Caco-2 (cell line): ENCODE measurements around the gene ZFAND6. TPM values are rescaled to one million over a fixed set of nuclear protein-coding genes. Genes with fewer than 3 reads are reported as not detected.

Experiments used
- BruUV-seq: library from RNA; stranded (reverse); fragments of 400-500 nt; replicated peaks from 2 replicates; lab custom pipeline; 2021; lab: Mats Ljungman, UMichigan
- CTCF ChIA-PET: fragments of 300-600 bp; sonication (Branson Sonifier 250); formaldehyde crosslinking; loops from one replicate; lab custom pipeline; 2022; ENCODE audit warnings: antibody characterized with exemption; lab: Charles Lee
- POLR2A ChIA-PET: fragments of 300-600 bp; sonication (Branson Sonifier 250); formaldehyde crosslinking; loops from one replicate; lab custom pipeline; 2022; ENCODE audit warnings: antibody characterized with exemption; lab: Charles Lee
- DNase-seq, 2 experiments: peaks; one replicate each; pipeline versions ENCODE4 v3.0.0 to v3.0.0-alpha.2; 2020 to 2022
- H3K27me3 ChIP-seq: replicated peaks from 2 replicates; pipeline ENCODE4 v1.6.0; 2011; ENCODE audit warnings: low read length; ENCODE audit not compliant: control insufficient read depth, insufficient read depth
- H3K36me3 ChIP-seq: 2 replicates; pipeline ENCODE4 v1.5.1; 2011; ENCODE audit warnings: low read length; ENCODE audit not compliant: control insufficient read depth, insufficient read depth
- H3K4me1 ChIP-seq: fragments of 250-450 bp; sonication (Bioruptor Pico); 2 replicates; pipeline ENCODE4 v1.5.1; 2020; ENCODE audit warnings: mild to moderate bottlenecking
- H3K4me3 ChIP-seq: 2 replicates; pipeline ENCODE4 v1.5.1; 2011; ENCODE audit warnings: low read depth, mild to moderate bottlenecking, control low read depth, low read length
- H3K9me3 ChIP-seq: fragments of 250-450 bp; sonication (Bioruptor Pico); 2 replicates; pipeline ENCODE4 v1.5.1; 2020; ENCODE audit warnings: mild to moderate bottlenecking, moderate library complexity
- H3K27ac Mint-ChIP-seq: one replicate; pipeline ENCODE4 v1.8.0; 2022; ENCODE audit warnings: mixed read lengths; ENCODE audit not compliant: unreplicated experiment
- H3K27me3 Mint-ChIP-seq: one replicate; pipeline ENCODE4 v1.8.0; 2022; ENCODE audit warnings: mixed read lengths; ENCODE audit not compliant: insufficient read depth, unreplicated experiment
- H3K36me3 Mint-ChIP-seq: one replicate; pipeline ENCODE4 v1.8.0; 2022; ENCODE audit warnings: mild to moderate bottlenecking, mixed read lengths; ENCODE audit not compliant: insufficient read depth, unreplicated experiment
- H3K4me1 Mint-ChIP-seq: one replicate; pipeline ENCODE4 v1.8.0; 2022; ENCODE audit warnings: low read depth, mixed read lengths; ENCODE audit not compliant: unreplicated experiment
- H3K4me3 Mint-ChIP-seq: one replicate; pipeline ENCODE4 v1.8.0; 2022; ENCODE audit warnings: mild to moderate bottlenecking, moderate library complexity, mixed read lengths; ENCODE audit not compliant: unreplicated experiment
- H3K9me3 Mint-ChIP-seq: one replicate; pipeline ENCODE4 v1.8.0; 2022; ENCODE audit warnings: mixed read lengths; ENCODE audit not compliant: unreplicated experiment
- intact Hi-C: fragments of 100-400 bp; cut with micrococcal nuclease; formaldehyde crosslinking; loops from one replicate; pipeline ENCODE4 v1.10.0; 2022; ENCODE audit not compliant: unreplicated experiment
- total RNA-seq: library from RNA; stranded (reverse); gene quantifications from 2 replicates; pipeline ENCODE4 v1.2.3, GENCODE V29; 2022
- TF ChIP-seq, protein P1 (sequence below), 2 experiments: fragments of 200-600 bp in 1 of 2; IDR thresholded peaks; 1 replicate in 1 of 2; 2 replicates in 1 of 2; pipeline versions ENCODE4 v1.5.1 to v1.8.0; 2011 to 2022; ENCODE audit warnings: antibody characterized with exemption in 1 of 2, control low read depth in 1 of 2, inconsistent platforms in 1 of 2, low read depth in 1 of 2, low read length in 1 of 2, mild to moderate bottlenecking in 1 of 2, moderate library complexity in 1 of 2; ENCODE audit not compliant: insufficient read depth in 1 of 2, severe bottlenecking in 1 of 2, unreplicated experiment in 1 of 2

ZFAND6 gene
- total RNA-seq, 1 experiment from 2014 or later, result 40.5 TPM

DNA sequence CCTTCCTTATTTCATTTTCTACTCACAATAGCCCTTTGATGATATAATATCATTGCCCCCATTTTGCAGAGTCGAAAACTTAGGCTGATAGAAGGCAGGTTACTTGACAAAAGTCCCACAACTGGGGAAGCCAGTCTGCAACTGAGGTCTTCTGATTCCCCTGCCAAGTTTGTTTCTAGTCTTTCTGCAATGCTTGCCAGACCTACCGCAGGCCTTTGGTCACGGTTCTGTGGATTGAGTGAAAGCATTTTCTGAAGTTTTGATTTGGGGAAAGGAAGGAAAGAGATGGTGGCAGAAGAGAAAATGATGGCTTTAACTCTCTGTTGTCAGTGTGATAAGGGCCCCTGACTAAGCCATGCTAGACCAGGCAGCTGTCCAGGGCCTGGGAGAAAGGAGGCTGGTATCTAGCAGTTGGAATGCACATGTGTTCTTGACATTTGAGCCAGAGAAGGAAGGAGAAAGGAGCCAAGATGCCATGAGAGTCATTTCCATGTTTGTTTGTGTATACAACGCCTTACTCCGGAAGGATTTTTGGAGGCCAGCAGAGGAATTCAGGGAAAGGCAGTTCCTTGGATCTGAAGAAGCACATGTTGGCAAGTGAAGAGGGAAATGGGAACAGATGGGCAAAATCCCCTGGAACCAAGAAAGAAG is 123.3 kb downstream of the ZFAND6 start:
- H3K36me3 ChIP-seq, result no peaks in the 10 kb centered on the region; the same call in none of the 2 replicates
- no TSS peak for BruUV-seq
- Mint-ChIP-seq H3K4me1 (no peaks in the 10 kb centered on the region), H3K27ac (no peak overlapping the region), H3K4me3 (no peak overlapping the region), H3K36me3 (no peaks in the 10 kb centered on the region), H3K9me3 (no peaks in the 10 kb centered on the region), H3K27me3 (no peaks in the 10 kb centered on the region)
- DNase-seq, result no peak
- no peaks in the 10 kb centered on the region for H3K9me3 ChIP-seq
- intact Hi-C loops, result no loop called here
- H3K27me3 ChIP-seq, result no peaks in the 10 kb centered on the region
- POLR2A ChIA-PET, result no interaction called here
- no peaks in the 10 kb centered on the region for H3K4me1 ChIP-seq
- H3K4me3 ChIP-seq, result no peak overlapping the region
- CTCF ChIA-PET, result no interaction called here
- TF ChIP-seq, protein P1, sequence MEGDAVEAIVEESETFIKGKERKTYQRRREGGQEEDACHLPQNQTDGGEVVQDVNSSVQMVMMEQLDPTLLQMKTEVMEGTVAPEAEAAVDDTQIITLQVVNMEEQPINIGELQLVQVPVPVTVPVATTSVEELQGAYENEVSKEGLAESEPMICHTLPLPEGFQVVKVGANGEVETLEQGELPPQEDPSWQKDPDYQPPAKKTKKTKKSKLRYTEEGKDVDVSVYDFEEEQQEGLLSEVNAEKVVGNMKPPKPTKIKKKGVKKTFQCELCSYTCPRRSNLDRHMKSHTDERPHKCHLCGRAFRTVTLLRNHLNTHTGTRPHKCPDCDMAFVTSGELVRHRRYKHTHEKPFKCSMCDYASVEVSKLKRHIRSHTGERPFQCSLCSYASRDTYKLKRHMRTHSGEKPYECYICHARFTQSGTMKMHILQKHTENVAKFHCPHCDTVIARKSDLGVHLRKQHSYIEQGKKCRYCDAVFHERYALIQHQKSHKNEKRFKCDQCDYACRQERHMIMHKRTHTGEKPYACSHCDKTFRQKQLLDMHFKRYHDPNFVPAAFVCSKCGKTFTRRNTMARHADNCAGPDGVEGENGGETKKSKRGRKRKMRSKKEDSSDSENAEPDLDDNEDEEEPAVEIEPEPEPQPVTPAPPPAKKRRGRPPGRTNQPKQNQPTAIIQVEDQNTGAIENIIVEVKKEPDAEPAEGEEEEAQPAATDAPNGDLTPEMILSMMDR (IDR thresholded peaks at IDR 0.05; ENCODE audit: insufficient read depth in 1 of 2, low read depth in 1 of 2, low read length in 1 of 2, severe bottlenecking in 1 of 2, unreplicated experiment in 1 of 2), result no peak

DNA sequence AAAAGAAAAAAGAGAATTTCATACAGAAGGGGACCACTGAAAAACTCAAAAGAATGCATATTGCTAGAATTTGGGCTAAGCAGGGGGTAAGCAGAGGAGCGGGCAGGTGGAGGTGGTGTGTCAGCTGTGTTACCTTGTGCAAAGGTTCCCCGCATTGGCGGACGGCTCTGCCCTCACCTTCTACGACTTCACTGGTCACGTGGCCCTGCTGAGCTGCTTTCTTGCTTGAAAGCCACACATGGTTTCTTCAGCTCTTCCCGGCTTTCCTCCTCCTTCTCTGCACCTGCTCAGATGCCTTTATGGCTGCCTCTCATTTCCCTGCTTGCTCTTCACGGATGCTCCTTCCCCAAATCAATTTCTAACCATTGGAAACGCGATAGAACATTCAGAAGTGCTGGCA is 123.8 kb downstream of the ZFAND6 start:
- TF ChIP-seq, protein P1 (IDR thresholded peaks at IDR 0.05; ENCODE audit: insufficient read depth in 1 of 2, low read depth in 1 of 2, low read length in 1 of 2, severe bottlenecking in 1 of 2, unreplicated experiment in 1 of 2), result no peak
- Mint-ChIP-seq H3K4me3 (no peak overlapping the region), H3K36me3 (no peaks in the 10 kb centered on the region), H3K27ac (no peak overlapping the region), H3K27me3 (no peaks in the 10 kb centered on the region), H3K4me1 (no peaks in the 10 kb centered on the region), H3K9me3 (no peaks in the 10 kb centered on the region)
- no peaks in the 10 kb centered on the region for H3K4me1 ChIP-seq
- H3K9me3 ChIP-seq, result no peaks in the 10 kb centered on the region
- H3K36me3 ChIP-seq, result no peaks in the 10 kb centered on the region; the same call in none of the 2 replicates
- no peak for DNase-seq
- CTCF ChIA-PET, result no interaction called here
- POLR2A ChIA-PET, result no interaction called here
- intact Hi-C loops, result no loop called here
- BruUV-seq, result no TSS peak
- H3K27me3 ChIP-seq, result no peaks in the 10 kb centered on the region
- H3K4me3 ChIP-seq, result no peak overlapping the region

DNA sequence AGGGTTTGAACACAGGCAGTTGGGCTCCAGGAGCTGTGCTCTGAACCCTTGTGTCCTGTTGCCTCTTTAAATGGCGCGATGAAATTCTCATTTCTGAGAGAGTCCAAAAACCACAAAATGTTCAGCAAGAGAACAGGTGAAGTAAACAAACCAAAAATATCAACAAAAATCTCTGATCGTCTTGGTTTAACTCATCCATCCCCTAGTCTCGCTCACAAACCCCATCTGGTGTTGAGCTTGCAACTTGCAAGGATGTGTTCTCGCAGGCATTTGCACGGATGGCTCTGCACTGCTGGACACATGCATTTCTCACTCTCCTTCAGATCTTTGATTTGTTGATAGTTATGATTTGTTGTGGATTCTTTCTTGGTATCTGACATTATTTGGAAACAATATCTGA is 124.4 kb downstream of the ZFAND6 start:
- Mint-ChIP-seq H3K9me3 (no peaks in the 10 kb centered on the region), H3K4me1 (no peaks in the 10 kb centered on the region), H3K36me3 (no peaks in the 10 kb centered on the region), H3K27me3 (no peaks in the 10 kb centered on the region), H3K4me3 (no peak overlapping the region), H3K27ac (no peak overlapping the region)
- CTCF ChIA-PET, result interaction anchor here (0.7 kb wide), 1 partner anchor 124 kb away, joined by 3 read pairs; no protein-coding TSS in a partner anchor
- DNase-seq, result no peak
- Histone ChIP-seq H3K36me3 (no peaks in the 10 kb centered on the region; the same call in none of the 2 replicates), H3K4me3 (no peak overlapping the region), H3K27me3 (no peaks in the 10 kb centered on the region), H3K9me3 (no peaks in the 10 kb centered on the region), H3K4me1 (no peaks in the 10 kb centered on the region)
- no TSS peak for BruUV-seq
- TF ChIP-seq, protein P1 (IDR thresholded peaks at IDR 0.05; ENCODE audit: insufficient read depth in 1 of 2, low read depth in 1 of 2, low read length in 1 of 2, severe bottlenecking in 1 of 2, unreplicated experiment in 1 of 2), result no peak
- POLR2A ChIA-PET, result no interaction called here
- intact Hi-C loops, result no loop called here
